Measurements from ENCODE around the gene CHST7.

Gene CHST7

GRCh38 chrX:46554942-46555341, 18.6 kb upstream of the CHST7 start:
- H3K9me2 ChIP-seq (replicated peaks; ENCODE audit: insufficient read depth, low read length): no peaks in the 10 kb centered on the region
- no peaks in the 10 kb centered on the region for H3F3A ChIP-seq (ENCODE audit: insufficient read depth)
- no peaks in the 10 kb centered on the region for H3K27me3 ChIP-seq (ENCODE audit: low read length)
- H3K4me2 ChIP-seq (ENCODE audit: low read depth, low read length, poor library complexity, severe bottlenecking): no peak overlapping the region
- H3K9me3 ChIP-seq (ENCODE audit: insufficient read depth, low read length): no peaks in the 10 kb centered on the region
- no peak overlapping the region for H3K27ac ChIP-seq (ENCODE audit: low read depth, low read length)
- no peak overlapping the region for H3K9ac ChIP-seq (ENCODE audit: low read length)
- H3K36me3 ChIP-seq (ENCODE audit: low read length): no peaks in the 10 kb centered on the region
- no peak overlapping the region for H3K4me3 ChIP-seq (ENCODE audit: insufficient read depth, low read length, poor library complexity, severe bottlenecking)
- H3K79me2 ChIP-seq (ENCODE audit: insufficient read depth, low read length): no peaks in the 10 kb centered on the region
- H4K20me1 ChIP-seq (ENCODE audit: low read depth, low read length): no peaks in the 10 kb centered on the region
- TF ChIP-seq, protein P1, sequence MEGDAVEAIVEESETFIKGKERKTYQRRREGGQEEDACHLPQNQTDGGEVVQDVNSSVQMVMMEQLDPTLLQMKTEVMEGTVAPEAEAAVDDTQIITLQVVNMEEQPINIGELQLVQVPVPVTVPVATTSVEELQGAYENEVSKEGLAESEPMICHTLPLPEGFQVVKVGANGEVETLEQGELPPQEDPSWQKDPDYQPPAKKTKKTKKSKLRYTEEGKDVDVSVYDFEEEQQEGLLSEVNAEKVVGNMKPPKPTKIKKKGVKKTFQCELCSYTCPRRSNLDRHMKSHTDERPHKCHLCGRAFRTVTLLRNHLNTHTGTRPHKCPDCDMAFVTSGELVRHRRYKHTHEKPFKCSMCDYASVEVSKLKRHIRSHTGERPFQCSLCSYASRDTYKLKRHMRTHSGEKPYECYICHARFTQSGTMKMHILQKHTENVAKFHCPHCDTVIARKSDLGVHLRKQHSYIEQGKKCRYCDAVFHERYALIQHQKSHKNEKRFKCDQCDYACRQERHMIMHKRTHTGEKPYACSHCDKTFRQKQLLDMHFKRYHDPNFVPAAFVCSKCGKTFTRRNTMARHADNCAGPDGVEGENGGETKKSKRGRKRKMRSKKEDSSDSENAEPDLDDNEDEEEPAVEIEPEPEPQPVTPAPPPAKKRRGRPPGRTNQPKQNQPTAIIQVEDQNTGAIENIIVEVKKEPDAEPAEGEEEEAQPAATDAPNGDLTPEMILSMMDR (IDR thresholded peaks at IDR 0.05; ENCODE audit: insufficient read depth, low read length, poor library complexity, severe bottlenecking): no peak
- no peak for TF ChIP-seq EZH2phosphoT487 (conservative IDR thresholded peaks at IDR 0.05; ENCODE audit: low read length)
- no peak overlapping the region for H2AFZ ChIP-seq (ENCODE audit: low read depth, low read length, severe bottlenecking)

- Histone ChIP-seq H3K36me3 (ENCODE audit: low read length) (no peaks in the 10 kb centered on the region), H3K9me2 (replicated peaks; ENCODE audit: insufficient read depth, low read length) (no peaks in the 10 kb centered on the region)
These were observed 14.5 kb upstream of the CHST7 start for GRCh38 chrX:46559062-46559461.

DNA sequence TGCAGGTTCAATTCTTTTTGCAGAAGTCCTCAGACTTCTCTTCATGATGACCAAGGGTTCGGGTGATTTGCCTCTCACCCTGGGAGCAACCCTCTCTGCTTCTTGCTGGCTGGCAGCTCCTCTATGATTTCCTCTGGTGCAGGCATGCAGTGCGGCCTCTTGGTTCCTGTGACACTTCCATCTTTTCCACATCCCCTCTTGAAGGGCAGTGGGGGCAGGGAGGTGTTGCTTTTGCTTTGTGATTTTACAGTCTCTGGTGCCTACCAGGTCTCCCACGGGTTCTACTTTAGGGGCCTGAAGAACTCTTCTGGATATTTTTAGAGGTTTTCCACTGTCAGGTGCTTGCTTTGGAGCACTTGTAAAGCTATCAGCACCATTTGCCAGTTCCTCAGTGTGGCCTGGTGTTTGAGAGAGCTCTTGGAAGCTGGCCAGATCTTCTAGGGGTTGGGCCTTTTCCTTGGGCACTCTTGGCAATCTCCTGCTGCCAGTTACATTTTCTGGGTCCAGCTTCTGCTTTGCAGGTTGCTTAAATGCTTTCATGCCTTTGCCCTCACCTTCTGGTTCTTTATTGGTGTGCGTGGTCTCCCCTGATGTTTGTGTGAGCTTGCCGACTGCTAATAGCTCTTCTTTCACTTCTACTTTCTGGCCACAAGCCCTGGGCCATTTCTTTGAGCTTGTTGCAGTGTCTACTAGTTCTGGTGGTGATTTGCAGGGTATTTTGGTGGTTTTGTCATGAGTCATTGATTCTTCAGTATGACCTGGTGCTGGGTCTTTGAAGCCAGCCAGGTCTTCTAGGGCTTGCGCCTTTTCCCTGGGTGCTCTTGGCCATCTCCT, 11.5 kb upstream of the CHST7 start:
- H3F3A ChIP-seq (ENCODE audit: insufficient read depth): no peaks in the 10 kb centered on the region
- H3K27ac ChIP-seq (ENCODE audit: low read depth, low read length): no peak overlapping the region
- H3K9me2 ChIP-seq (replicated peaks; ENCODE audit: insufficient read depth, low read length): no peaks in the 10 kb centered on the region
- H4K20me1 ChIP-seq (ENCODE audit: low read depth, low read length): no peaks in the 10 kb centered on the region
- no peak overlapping the region for H3K4me3 ChIP-seq (ENCODE audit: insufficient read depth, low read length, poor library complexity, severe bottlenecking)
- H3K9ac ChIP-seq (ENCODE audit: low read length): no peak overlapping the region
- H3K36me3 ChIP-seq (ENCODE audit: low read length): no peaks in the 10 kb centered on the region
- H3K4me2 ChIP-seq (ENCODE audit: low read depth, low read length, poor library complexity, severe bottlenecking): no peak overlapping the region
- no peaks in the 10 kb centered on the region for H3K79me2 ChIP-seq (ENCODE audit: insufficient read depth, low read length)
- H2AFZ ChIP-seq (ENCODE audit: low read depth, low read length, severe bottlenecking): no peak overlapping the region
- H3K27me3 ChIP-seq (ENCODE audit: low read length): no peaks in the 10 kb centered on the region
- H3K9me3 ChIP-seq (ENCODE audit: insufficient read depth, low read length): no peaks in the 10 kb centered on the region
- no peak for TF ChIP-seq EZH2phosphoT487 (conservative IDR thresholded peaks at IDR 0.05; ENCODE audit: low read length)
- TF ChIP-seq, protein P1 (IDR thresholded peaks at IDR 0.05; ENCODE audit: insufficient read depth, low read length, poor library complexity, severe bottlenecking): no peak

More at GRCh38 chrX:46559062-46559461, 14.5 kb upstream of the CHST7 start:
- Histone ChIP-seq H3K27me3 (ENCODE audit: low read length) (no peaks in the 10 kb centered on the region), H3K9me3 (ENCODE audit: insufficient read depth, low read length) (no peaks in the 10 kb centered on the region), H3K4me2 (ENCODE audit: low read depth, low read length, poor library complexity, severe bottlenecking) (no peak overlapping the region), H3K4me3 (ENCODE audit: insufficient read depth, low read length, poor library complexity, severe bottlenecking) (no peak overlapping the region), H4K20me1 (ENCODE audit: low read depth, low read length) (no peaks in the 10 kb centered on the region), H3K79me2 (ENCODE audit: insufficient read depth, low read length) (no peaks in the 10 kb centered on the region), H2AFZ (ENCODE audit: low read depth, low read length, severe bottlenecking) (no peak overlapping the region), H3K9ac (ENCODE audit: low read length) (no peak overlapping the region), H3K27ac (ENCODE audit: low read depth, low read length) (no peak overlapping the region), H3F3A (ENCODE audit: insufficient read depth) (no peaks in the 10 kb centered on the region)
- TF ChIP-seq EZH2phosphoT487 (conservative IDR thresholded peaks at IDR 0.05; ENCODE audit: low read length): no peak
- TF ChIP-seq, protein P1 (IDR thresholded peaks at IDR 0.05; ENCODE audit: insufficient read depth, low read length, poor library complexity, severe bottlenecking): no peak

Data from SU-DHL-6 (cell line).